ENCODE measurements around the gene DHRS9. TPM values are rescaled to one million over a fixed set of nuclear protein-coding genes. Genes with fewer than 3 reads are reported as not detected.

Gene DHRS9
- total and polyA plus RNA-seq, 2 experiments from 2014 or later, result not detected

DNA sequence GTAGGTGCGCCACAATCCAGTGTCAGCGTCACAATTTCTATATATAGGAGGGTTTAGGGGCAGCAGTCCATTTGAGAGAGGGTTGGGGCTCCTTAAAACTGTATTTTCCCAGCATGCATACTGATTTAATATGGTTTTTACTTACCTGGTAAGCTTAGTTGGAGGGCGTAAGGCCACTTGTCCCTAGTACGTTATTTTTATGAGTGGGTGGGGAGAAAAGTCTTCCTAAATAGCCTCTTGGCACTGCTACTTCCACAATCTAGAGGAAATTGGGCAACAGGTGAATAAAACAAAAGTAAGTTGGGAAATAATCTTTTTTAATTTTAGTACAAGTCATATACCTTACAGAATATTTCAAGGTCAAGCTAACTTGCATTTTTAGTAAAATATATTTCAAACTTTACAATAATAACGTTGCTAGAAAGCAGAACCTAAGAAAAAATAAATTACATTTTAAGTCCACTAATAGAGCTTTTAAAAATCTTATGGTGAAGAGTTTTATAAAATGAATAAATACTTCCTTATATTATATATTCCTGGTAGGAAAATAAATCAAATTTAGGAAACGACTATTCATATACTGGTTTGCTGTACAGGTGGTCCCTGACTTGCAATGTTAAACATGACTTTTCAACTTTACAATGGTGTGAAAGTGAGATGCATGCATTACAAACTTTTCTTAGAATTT is 20.9 kb downstream of the DHRS9 start:
- Histone ChIP-seq H3K79me2 (replicated peaks; ENCODE audit: insufficient read depth) (no peaks in the 10 kb centered on the region), H3K9me2 (ENCODE audit: insufficient read depth) (peaks cover 13% of the 10 kb centered on the region; the same call in 1 of the 2 replicates), H3K4me2 (no peak overlapping the region), H3K27me3 (ENCODE audit: insufficient read depth) (no peaks in the 10 kb centered on the region), H3K4me3 (no peak overlapping the region), H4K20me1 (replicated peaks; ENCODE audit: insufficient read depth) (no peaks in the 10 kb centered on the region), H3K27ac (ENCODE audit: low read depth) (no peak overlapping the region), H3K36me3 (ENCODE audit: insufficient read depth) (no peaks in the 10 kb centered on the region), H2AFZ (no peak overlapping the region), H3F3A (replicated peaks; ENCODE audit: low read depth) (no peaks in the 10 kb centered on the region), H3K4me1 (ENCODE audit: insufficient read depth) (no peaks in the 10 kb centered on the region)
- Mint-ChIP-seq H3K9me3 (no peaks in the 10 kb centered on the region), H3K27ac (no peak overlapping the region), H3K4me1 (peaks cover 12% of the 10 kb centered on the region; the same call in 2 of the 3 replicates), H3K4me3 (no peak overlapping the region), H3K36me3 (ENCODE audit: low read depth) (no peaks in the 10 kb centered on the region), H3K27me3 (ENCODE audit: insufficient read depth, low read depth, poor library complexity) (no peaks in the 10 kb centered on the region)
- DNase-seq (ENCODE audit: low spot score) (peak; percentile 28), ATAC-seq (no peak)
- TF ChIP-seq POLR2AphosphoS5 (IDR thresholded peaks at IDR 0.05; ENCODE audit: low read depth), result no peak
- no peak for TF ChIP-seq ZNF462 (CRISPR knock-in tag; IDR thresholded peaks at IDR 0.05)
- TF ChIP-seq STAT1 (IDR thresholded peaks at IDR 0.05; ENCODE audit: unreplicated experiment), result no peak
- TF ChIP-seq CTCF (conservative IDR thresholded peaks at IDR 0.05; ENCODE audit: low read depth in 2 of 2), result no peak
- TF ChIP-seq EZH2 (IDR thresholded peaks at IDR 0.05; ENCODE audit: low read depth, unreplicated experiment), result no peak
- TF ChIP-seq, protein P1, sequence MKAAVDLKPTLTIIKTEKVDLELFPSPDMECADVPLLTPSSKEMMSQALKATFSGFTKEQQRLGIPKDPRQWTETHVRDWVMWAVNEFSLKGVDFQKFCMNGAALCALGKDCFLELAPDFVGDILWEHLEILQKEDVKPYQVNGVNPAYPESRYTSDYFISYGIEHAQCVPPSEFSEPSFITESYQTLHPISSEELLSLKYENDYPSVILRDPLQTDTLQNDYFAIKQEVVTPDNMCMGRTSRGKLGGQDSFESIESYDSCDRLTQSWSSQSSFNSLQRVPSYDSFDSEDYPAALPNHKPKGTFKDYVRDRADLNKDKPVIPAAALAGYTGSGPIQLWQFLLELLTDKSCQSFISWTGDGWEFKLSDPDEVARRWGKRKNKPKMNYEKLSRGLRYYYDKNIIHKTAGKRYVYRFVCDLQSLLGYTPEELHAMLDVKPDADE (IDR thresholded peaks at IDR 0.05), result no peak
- TF ChIP-seq REST (IDR thresholded peaks at IDR 0.05; ENCODE audit: unreplicated experiment), result no peak
- TF ChIP-seq NANOG (IDR thresholded peaks at IDR 0.05; ENCODE audit: borderline replicate concordance), result no peak
- no peak for TF ChIP-seq ZNF331 (CRISPR knock-in tag; IDR thresholded peaks at IDR 0.05; ENCODE audit: low read depth)
- no peak for TF ChIP-seq ZNF114 (CRISPR knock-in tag; IDR thresholded peaks at IDR 0.05)
- no peak for TF ChIP-seq EZH2phosphoT487 (IDR thresholded peaks at IDR 0.05; ENCODE audit: unreplicated experiment)
- TF ChIP-seq CREB1 (CRISPR knock-in tag; IDR thresholded peaks at IDR 0.05; ENCODE audit: low read depth), result no peak
- no peak for TF ChIP-seq JUNB (IDR thresholded peaks at IDR 0.05; ENCODE audit: unreplicated experiment)
